ENCODE measurements around the gene TFEB. TPM values are rescaled to one million over a fixed set of nuclear protein-coding genes. Genes with fewer than 3 reads are reported as not detected.

The TFEB gene
- polyA plus RNA-seq, 1 donor (not counting 4 experiments of a cell fraction or from before 2014, with no cell fraction given) = 4.3 TPM

GRCh38 chr6:41780551-41781365 is 45.4 kb upstream of the TFEB start, which contains the start of gene PRICKLE4:
Gene PRICKLE4 (plus strand): TSS chr6:41780782. CDS start chr6:41783474, 2,692 bp downstream.
- Histone ChIP-seq H3K27me3 (ENCODE audit: control insufficient read depth, extremely low read depth, insufficient read depth, low read length) (no peaks in the 10 kb centered on the region), H4K20me1 (ENCODE audit: control insufficient read depth, extremely low read depth, insufficient read depth, low read length) (no peaks in the 10 kb centered on the region), H3K27ac (ENCODE audit: control insufficient read depth, insufficient read depth, low read length) (no peak within 1 kb of the TSS), H3K9me1 (ENCODE audit: control insufficient read depth, extremely low read depth, insufficient read depth, low read length) (no peaks in the 10 kb centered on the region), H3K9ac (ENCODE audit: control insufficient read depth, extremely low read depth, insufficient read depth, low read length) (peak within 1 kb of the TSS; percentile 66), H3K4me2 (ENCODE audit: control insufficient read depth, extremely low read depth, insufficient read depth, low read depth, low read length) (peak within 1 kb of the TSS; percentile 87), H2AFZ (ENCODE audit: control insufficient read depth, low read length) (peak within 1 kb of the TSS; percentile 61), H3K36me3 (ENCODE audit: control insufficient read depth in 2 of 2, extremely low read depth in 1 of 2, insufficient read depth in 2 of 2, low read length in 2 of 2) (peaks cover 2 to 6% of the 10 kb centered on the region in 2 experiments), H3K79me2 (ENCODE audit: control insufficient read depth, insufficient read depth, low read length) (no peaks in the 10 kb centered on the region), H3K4me1 (ENCODE audit: control insufficient read depth, extremely low read depth, insufficient read depth, low read length) (peaks cover 31% of the 10 kb centered on the region), H3K4me3 (ENCODE audit: control insufficient read depth in 2 of 3, extremely low read depth in 1 of 3, insufficient read depth in 2 of 3, low read depth in 1 of 3, low read length in 3 of 3) (peak within 1 kb of the TSS; percentile 56 to 79 (median 67)), H3K9me3 (ENCODE audit: control insufficient read depth, low read depth, low read length) (no peaks in the 10 kb centered on the region)
- TF ChIP-seq CTCF (optimal IDR thresholded peaks at IDR 0.05 in 1 of 3, IDR thresholded peaks at IDR 0.05 in 1 of 3, conservative IDR thresholded peaks at IDR 0.05 in 1 of 3; ENCODE audit: extremely low read depth in 1 of 3, insufficient read depth in 2 of 3, low read length in 3 of 3) = no peak
- no peak for TF ChIP-seq EZH2 (IDR thresholded peaks at IDR 0.05; ENCODE audit: low read length)
- no peak for DNase-seq (ENCODE audit: low read depth, low spot score)
- dilution Hi-C loops (cut with MboI; ENCODE audit: extremely low pct_ligation_motif_present, low sequenced_read_pairs) = no loop called here
- FAIRE-seq = no peak

GRCh38 chr6:41779788-41780550 is 44.6 kb upstream of the TFEB start, which contains the start of gene FRS3:
Gene FRS3 (minus strand): TSS chr6:41779900. CDS start chr6:41776987, 2,913 bp downstream.
- Histone ChIP-seq H3K4me1 (ENCODE audit: control insufficient read depth, extremely low read depth, insufficient read depth, low read length) (peaks cover 23% of the 10 kb centered on the region), H3K4me3 (ENCODE audit: control insufficient read depth in 2 of 3, extremely low read depth in 1 of 3, insufficient read depth in 2 of 3, low read depth in 1 of 3, low read length in 3 of 3) (peak within 1 kb of the TSS; percentile 56 to 79 (median 71)), H4K20me1 (ENCODE audit: control insufficient read depth, extremely low read depth, insufficient read depth, low read length) (no peaks in the 10 kb centered on the region), H2AFZ (ENCODE audit: control insufficient read depth, low read length) (peak within 1 kb of the TSS; percentile 61), H3K9me1 (ENCODE audit: control insufficient read depth, extremely low read depth, insufficient read depth, low read length) (no peaks in the 10 kb centered on the region), H3K9me3 (ENCODE audit: control insufficient read depth, low read depth, low read length) (no peaks in the 10 kb centered on the region), H3K36me3 (ENCODE audit: control insufficient read depth in 2 of 2, extremely low read depth in 1 of 2, insufficient read depth in 2 of 2, low read length in 2 of 2) (peaks cover 5 to 11% of the 10 kb centered on the region in 2 experiments), H3K4me2 (ENCODE audit: control insufficient read depth, extremely low read depth, insufficient read depth, low read depth, low read length) (peak within 1 kb of the TSS; percentile 90), H3K27ac (ENCODE audit: control insufficient read depth, insufficient read depth, low read length) (no peak within 1 kb of the TSS), H3K27me3 (ENCODE audit: control insufficient read depth, extremely low read depth, insufficient read depth, low read length) (no peaks in the 10 kb centered on the region), H3K79me2 (ENCODE audit: control insufficient read depth, insufficient read depth, low read length) (no peaks in the 10 kb centered on the region), H3K9ac (ENCODE audit: control insufficient read depth, extremely low read depth, insufficient read depth, low read length) (peak within 1 kb of the TSS; percentile 66)
- FAIRE-seq = no peak
- TF ChIP-seq CTCF (optimal IDR thresholded peaks at IDR 0.05 in 1 of 3, IDR thresholded peaks at IDR 0.05 in 1 of 3, conservative IDR thresholded peaks at IDR 0.05 in 1 of 3; ENCODE audit: extremely low read depth in 1 of 3, insufficient read depth in 2 of 3, low read length in 3 of 3) = peak in 2 of 3 experiments; percentile 65 to 96
- TF ChIP-seq EZH2 (IDR thresholded peaks at IDR 0.05; ENCODE audit: low read length) = no peak
- dilution Hi-C loops (cut with MboI; ENCODE audit: extremely low pct_ligation_motif_present, low sequenced_read_pairs) = no loop called here
- no peak for DNase-seq (ENCODE audit: low read depth, low spot score)
